HG03575 (cell line): ENCODE data around the gene NAT9.

Experiments
- ATAC-seq: cut with Tn5 transposase; IDR thresholded peaks from one replicate; pipeline ENCODE4 v1.9.1; 2021; ENCODE audit not compliant: unreplicated experiment, insufficient number of reproducible peaks, low FRiP score; ENCODE audit errors: extremely low read depth

Gene NAT9

DNA sequence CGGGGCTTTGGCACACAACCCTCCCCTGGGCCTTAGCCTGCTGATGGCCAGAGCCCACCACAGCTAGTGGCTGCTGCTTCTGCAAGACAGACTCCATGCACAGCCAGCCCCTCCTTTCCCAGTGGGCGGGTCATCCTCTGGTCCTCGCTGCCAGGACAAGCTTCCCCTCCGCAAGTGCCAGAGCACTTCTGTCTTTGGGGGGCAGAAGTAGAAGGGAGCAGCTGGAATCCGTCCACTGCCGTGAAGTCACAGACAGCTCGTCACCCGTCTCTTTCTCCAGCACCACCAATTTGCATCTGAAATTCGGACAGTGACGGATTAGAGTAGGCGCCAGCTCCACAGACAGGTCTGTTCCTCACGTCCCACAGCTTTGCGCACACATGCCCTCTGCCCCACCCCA is 31.3 kb upstream of the NAT9 start:
- no peak for ATAC-seq

DNA sequence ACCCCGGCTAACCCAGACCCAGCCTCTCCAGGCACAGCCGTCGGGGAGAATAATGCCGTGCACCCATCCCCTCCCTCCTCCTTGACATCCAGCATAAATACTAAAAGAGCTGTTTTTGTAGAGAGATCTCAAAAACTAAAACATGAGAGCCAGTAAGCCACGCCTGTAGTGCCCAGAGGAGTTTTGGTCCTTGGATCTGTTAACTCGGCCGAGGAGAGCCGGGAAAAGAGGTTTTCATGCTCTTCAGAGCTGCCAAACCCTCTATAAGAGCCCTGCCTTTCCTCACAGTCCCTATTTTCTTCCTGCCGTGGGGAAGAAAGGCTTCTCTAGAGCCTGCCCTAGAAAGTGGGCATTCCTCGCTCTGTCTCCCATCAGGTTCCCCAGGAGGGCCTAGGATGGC is 30.2 kb upstream of the NAT9 start:
- ATAC-seq = no peak

DNA sequence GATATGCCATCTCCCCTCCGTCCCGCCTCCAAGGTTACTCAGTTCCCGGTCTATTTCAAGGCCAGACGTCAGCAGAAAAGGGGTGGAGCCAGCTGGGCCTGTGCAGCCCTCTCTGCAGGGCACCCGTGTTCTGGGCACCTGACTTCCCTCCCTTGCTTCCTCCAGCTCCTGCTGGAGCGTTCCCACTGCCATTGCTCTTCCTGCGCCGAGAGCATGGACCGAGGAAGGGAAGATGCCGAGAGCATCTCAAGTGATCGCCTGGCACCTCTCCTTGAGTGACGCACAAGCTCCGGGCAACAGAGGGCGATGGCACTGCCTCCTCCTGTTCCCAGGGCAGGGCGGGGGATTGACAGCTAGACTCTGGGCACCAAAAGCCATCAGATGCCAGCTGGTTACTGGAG is 29.4 kb upstream of the NAT9 start:
- ATAC-seq = no peak

DNA sequence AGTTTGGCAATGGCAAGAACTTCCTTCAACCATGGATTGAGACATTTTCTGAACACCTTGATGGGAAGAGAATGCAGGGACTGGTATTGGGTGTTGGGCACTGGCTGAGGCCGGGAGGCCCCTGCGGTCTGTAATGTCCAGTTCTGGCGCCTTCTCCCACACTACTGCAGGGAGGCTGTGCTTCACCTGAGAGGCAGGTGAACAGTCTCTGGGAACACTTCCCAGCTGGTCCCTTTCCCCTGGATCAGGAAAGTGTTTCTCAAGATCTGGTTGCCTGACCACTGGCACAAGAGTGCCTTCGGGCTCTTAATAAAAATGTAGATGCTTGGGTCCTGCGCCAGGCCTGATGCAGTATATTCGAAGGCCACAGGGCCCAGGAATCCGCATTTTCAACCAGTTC is 28.5 kb upstream of the NAT9 start:
- ATAC-seq = no peak

DNA sequence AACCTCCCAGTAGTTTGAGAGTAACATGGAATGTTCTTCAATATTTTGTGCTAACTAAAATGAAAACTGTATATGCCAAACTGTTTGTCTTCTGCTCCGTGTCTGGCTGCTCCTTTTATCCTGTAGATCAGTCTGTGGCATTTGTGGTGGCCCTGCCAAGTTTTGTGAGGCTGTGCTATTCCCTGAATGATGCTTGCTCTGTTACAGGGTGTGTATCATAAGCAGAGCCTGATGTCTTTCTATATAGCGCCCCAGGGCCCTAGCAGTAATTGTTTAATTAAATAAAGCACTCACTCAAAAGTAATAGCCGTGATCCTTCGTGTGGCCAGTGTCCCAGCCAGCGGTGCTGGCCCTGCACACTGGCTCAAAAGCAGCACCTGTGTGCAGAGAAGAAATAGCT is 27.8 kb upstream of the NAT9 start:
- no peak for ATAC-seq

DNA sequence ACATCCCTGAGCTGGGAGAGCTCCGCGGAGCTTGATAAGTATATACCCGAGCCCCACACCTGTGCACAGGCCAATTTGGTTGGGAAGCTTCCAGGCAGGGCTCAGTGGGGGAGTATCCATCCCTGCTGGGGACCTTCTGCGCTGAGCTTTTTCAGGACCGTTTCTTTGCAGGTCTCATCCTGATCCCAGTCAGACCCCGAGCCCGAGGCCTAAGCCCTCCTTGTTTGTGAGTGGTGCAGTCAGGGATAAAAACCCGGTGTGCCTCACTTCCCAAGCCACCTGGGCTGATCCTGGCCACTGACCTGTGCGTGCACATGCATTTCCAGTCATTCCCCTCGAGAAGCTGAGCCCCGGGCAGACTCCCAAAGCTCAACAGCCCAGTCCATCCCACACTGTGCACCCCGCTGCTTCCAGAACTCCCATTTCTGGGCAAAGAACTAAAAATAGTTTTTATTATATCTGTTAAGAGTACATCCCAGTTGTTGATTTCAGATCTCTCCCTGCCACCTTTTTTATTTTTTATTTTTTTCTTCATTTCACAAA is 27.3 kb upstream of the NAT9 start:
- no peak for ATAC-seq

DNA sequence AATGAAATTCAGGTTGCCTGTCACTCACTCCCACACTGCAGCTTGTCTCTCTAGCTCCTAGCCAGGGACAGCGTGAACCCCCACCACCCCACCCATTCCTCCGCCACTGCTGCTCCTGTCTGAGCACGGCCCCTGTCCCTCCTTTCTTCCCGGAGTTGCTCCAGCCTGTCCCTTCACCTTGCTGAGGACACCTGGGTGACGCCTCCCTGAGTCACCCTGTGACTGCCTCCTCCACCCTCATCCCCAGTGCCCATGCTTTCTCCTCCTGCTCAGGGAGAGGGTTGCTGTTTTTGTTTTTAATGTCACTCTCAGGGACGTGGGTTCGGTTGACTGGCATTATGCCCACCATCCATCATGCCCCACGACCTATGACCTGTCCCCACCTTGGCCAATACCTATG is 25.8 kb upstream of the NAT9 start:
- ATAC-seq = no peak

DNA sequence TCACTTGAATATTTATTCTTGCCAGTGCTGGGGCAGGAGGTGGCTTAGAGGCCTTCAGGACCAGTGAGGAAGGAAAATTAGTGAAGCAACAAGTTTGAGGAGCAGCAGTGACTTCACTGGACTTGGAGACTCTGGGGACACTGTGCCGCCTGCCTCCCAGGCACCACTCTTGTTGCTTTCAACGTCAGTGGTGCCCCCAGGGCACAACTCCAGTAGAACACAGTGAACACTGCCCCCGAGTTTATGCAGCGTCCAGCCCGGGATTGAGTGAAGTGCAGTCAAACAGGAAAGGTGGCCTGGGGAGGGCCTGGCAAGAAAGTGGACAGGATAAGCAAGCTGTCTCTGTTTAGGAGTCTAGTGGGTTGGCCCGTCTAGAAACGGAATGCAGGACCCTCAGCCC is 24.4 kb upstream of the NAT9 start:
- ATAC-seq = no peak

DNA sequence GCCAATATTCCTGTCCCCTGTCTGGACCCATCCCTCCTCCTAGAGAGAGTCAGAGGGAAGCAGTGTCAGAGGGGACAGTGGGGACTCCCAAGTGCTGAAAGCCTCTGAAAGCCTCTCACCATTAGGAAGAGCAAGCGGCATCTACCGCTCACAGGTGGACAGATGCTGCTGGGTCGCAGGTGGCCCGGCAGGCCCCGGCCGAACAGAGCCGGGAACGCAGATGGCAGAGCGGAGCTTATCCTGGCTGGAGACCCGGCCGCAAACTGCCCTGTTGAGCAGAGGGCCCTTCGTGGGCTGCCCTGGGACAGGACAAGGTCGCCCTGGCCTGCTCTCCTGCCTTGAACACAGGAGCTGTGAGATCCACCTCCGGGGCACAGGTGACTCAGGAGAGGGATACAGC is 23.0 kb upstream of the NAT9 start:
- ATAC-seq = no peak

DNA sequence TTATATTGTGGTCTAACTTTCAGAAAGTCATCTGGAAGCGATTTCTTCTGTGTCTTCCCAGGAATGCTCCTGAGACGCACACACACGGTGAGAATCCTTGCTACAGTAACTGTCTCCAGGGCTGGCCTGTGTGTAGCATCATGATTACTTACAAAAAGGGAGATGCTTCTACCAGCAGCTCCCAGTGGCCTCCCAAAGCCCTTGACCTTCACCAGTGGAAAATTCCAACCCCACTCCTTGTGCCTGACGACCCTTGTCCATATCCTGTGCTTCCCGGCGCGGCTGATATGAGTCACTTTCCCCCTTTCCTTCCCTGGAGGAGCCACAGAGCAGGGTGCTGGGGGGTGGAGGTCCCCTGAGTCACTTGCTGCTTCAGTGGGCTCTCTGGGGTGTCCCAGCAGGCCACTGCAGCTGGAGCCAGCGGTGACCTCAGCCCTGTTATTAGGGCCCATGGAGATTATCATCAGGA is 22.1 kb upstream of the NAT9 start:
- no peak for ATAC-seq

DNA sequence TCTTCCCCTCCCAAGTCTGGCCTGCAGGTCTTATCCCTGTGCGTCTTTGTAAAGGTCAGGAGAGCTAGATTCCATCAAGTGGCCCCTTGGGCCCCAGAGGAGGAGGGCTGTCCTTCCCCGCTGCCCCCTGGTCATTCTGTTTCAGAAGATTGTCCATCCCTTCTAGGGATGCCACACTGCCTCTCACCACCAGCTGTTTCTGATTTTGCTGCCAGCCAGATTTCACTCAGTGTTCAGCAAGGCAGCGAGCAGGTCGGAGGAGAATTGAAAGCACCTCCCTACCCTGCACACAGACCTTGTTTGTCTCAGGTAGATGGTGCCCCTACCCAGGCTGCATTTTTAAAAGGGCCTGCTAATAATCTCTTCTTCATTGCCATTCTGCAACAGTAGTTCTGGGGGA is 21.7 kb upstream of the NAT9 start:
- no peak for ATAC-seq

DNA sequence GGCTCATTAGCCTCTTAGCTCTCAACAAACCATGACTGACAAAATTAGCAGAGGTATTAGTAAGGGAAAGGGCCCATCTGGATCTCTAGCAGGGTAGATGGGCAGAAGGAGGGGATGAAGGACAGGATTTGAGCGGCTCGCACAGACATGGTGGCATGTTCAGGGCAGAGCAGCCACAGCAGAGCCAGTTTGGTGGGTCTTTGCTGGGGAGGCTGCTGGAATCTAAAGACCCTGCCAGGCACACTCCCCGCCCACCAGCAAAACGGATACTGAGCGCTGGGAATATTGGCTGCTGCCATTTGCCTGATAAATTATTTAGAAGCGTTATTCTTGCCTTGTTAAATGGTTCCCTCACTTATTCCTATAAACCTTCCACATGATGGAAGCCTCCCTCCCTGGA is 20.7 kb upstream of the NAT9 start:
- no peak for ATAC-seq

DNA sequence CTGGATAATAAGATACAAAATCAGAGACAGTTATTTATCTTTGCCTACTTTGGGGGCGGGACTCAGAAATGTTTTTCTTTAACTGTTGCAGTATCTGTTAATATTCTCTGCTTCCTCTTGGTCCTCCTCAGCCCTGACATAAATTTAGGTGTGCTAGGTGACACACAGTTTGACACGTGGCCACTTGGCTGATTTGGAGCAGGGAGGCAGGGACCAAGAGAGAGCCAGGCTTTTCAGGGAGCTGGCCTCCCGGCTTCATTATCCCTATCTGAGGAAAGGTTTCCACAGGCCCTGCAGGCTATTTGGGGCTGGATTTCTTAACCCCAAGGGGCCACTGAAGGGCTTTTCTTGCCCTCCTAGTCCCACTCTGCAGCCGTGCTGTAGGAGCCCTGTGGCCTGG is 20.1 kb upstream of the NAT9 start:
- ATAC-seq = no peak

DNA sequence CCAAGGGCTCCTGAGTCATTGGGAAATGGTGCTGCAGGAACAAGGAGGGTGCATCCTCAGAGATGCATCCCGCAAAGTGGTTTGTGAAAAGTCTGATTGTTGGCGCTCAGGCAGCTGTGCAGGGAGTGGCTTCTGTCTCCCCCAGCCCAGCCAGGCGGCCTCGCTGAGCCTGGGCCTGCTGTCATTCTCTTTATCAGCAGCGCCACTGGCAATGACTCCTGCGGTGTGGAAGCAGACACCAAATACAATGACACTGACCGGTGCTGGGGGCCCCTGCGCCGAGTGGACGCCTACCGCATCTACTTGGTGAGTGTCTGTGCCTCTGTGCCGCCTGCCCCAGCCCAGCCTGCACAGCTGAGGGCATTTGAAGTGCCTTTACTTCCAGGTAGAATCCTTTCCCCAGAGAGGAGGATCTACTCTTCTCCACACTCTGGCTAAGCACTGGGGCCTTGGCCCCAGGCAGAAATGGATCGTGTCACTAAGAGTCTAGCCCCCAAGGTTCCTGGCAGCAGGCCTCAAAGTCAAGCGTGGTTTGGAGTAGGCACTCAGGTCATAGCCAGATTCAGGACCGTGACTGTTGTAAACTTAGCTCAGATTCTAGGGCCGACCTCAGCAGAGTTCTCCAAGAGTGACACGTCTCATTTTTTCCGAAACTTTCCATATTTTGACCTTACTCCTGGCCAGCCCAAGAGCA is 19.3 kb upstream of the NAT9 start:
- ATAC-seq = no peak

DNA sequence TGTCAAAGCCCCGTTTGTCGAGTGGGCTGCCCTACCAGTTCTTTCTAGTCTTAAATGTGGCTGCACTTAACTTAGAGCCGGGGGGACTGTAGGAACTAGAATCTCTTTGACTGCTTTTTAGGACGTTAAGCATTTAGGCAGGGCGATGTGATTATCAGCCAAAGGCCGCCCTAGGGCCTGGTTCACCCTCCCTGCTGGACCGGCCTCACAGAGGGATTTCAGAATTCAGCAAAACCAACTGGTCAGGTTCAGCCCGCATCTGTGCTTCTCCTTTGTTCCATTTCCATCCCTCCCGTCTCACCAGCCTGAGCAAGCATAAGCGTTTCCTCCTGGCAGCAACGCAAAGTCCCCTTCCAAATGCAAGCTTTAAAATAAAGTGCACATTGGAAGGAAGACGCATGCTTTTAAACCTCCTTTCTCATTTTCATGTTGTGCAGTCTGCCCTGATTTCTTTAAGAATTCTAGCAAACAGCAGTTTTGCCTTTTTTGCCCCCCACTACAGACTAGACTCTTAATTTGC is 16.5 kb upstream of the NAT9 start:
- no peak for ATAC-seq

DNA sequence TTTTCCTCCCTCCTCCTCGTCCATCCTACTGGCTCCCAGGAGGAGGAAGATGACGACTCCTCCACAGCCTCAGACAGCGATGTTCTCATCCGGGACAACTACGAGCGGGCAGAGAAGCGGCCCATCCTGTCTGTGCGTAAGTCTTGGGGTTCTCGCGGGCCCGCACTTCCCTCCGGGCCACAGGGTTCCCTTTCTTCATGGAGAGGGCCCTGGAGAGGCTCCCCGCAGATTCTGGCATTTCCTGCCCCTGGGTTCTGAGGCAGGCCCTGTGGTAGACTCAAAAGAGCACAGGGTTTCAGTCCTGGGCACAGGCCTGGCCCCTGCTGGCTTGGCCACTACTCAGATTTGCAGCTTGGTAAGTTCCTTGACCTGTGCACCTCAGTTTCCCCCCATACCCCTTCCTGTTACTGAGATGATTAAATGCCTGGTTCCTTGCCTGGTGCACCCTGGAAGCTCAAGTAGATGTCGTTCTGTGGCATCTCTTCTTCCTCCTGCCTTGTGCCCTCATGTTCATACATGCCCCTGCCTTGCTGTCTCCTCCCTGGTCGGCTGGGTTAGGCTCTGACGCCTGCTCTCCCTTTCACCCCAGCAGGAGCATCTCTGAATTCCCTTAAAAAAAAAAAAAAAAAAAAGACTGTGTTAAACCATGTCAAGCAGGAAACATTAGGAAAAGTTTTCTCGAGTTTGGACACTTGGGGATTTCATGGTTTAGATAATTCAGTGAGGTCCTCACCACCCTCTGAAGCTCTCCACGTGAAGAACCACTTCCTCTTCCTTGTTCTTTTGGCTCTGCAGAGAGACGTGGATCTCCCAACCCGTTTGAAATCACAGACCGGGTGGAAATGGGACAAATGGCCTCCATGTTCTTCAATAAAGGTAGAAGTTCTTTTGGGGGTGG is 14.3 kb upstream of the NAT9 start:
- ATAC-seq = no peak

DNA sequence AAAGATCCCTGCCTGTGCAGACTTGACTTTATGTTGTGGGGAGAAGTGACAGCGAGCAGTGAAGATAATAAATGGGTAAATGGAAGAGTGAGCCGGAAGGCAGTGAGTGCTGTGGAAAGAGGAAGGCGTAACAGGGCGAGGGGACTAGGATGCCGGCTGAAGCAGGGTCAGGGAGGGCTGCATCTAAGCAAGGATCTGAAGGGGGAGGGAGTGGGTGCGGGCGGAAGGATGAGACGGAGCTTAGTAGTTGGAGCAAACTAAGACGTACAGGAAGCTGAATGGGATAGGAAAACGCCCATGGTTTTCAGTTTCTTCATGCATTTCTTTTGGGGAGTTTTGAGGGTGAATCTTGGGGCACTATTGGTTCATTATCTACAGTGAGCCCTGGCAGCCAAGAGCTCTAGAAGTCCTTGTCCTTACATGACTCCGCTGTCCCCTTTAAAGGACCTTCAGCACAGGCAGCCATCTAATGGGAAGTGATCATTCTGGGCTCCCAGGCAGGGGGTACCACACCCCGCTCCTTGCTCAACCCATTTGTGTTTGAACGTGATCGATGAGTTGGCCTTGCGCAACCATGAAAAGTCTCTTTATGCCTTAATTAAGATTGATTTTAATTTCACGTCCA is 10.4 kb upstream of the NAT9 start:
- ATAC-seq = no peak

DNA sequence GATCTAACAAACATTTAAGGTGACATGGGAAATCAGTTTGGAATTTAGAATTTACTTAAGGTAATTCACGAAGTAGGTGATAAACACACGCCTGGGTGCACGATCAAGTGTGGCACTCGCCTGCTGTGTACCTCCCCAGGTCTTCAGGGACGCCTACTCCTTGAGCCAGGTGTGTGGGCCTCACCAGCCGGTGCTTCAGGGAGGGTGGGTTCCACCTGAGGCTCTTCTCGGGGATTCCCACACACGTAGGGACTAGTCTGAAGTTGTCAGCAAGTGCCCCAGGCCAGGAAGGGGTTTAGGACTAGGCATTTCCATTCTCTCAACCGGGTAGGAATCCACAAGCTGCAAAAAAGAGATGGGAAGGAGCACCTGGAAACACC is 9.8 kb upstream of the NAT9 start:
- no peak for ATAC-seq

DNA sequence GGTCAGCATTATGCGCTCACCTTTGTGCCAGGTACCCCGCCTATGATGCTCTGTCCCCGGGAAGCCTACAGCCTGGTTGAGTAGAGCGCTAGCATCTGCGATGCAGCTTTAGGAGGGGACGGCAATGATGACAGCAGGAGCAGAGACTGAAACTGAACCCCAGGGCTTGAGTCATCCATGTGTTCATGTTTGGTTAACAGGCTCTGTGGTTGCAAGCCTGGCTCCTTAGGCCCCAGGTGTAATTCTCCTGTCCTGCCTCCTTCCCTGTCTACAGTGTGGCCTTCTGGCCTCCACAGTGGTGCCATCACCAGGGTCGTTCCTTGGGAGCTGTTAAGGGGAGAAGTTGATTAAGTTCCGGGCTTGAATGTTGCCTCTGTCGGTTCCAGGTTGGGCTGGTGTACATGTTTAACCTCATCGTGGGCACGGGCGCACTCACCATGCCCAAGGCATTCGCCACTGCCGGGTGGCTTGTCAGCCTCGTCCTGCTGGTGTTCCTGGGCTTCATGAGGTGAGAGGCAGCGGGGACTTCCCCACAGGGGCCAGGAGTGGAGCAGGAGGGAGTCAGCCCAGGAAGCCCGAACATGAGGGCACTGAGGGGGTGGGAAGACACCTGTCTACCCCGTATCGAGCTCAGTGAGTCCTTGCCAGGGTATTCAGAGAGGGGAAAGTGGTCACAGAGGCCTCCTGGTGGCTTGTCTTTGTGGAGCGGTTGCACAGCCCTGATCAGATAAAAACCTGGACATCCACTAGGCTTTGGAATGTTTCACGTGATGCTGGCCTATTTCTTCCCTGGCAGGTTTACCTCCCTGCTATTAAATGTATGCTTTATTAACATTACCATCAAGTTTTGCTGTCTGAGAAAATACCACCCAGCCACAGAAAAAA is 9.2 kb upstream of the NAT9 start:
- no peak for ATAC-seq
